GM21529 (cell line): Measurements from ENCODE around the gene COL25A1.
"Not testable (repeated sequence)": the region's sequence is repeated elsewhere in the genome, so short reads cannot be mapped to it uniquely, and the experiment has no call there.

Source experiments
- ATAC-seq: cut with Tn5 transposase; IDR thresholded peaks from one replicate; pipeline ENCODE4 v1.9.1; 2021; ENCODE audit not compliant: unreplicated experiment

Gene COL25A1

DNA sequence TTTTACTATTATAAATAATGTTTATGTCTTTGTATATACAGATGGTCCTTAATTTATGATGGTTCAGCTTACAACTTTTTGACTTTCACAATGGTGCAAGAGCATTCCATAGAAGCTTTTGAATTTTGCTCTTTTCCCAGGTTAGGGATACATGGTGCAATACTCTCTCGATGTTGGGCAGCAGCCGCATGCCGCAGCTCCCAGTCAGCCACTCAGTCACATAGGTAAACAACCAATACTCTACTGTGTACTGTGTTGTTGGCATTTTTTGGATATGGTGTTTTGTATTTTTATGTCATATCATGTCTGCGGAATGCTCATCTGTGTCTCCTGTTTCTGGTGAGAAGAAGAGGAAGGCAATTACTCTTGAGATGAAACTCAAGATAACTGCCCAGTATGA is 281.6 kb downstream of the COL25A1 start:
- no peak for ATAC-seq

DNA sequence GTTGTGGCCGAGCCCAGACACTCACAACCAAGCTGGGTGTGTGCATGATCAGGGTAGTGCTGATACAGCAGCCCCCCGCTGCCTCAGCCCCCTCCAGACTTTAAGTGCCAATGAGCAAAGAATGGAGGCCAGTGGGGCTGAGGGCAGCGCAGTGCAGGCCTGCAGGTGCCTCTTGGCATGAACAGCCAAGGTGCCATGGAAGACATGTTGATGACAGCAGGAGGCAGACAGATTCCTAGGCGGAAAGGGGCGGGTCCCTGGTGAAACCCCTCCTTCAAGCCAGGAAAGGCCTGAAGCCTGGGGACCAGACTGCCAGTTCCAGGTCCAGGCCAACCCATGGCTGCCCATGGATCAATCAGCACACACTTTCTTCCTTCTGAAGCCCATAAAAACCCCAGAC is 286.3 kb downstream of the COL25A1 start:
- ATAC-seq: no peak

DNA sequence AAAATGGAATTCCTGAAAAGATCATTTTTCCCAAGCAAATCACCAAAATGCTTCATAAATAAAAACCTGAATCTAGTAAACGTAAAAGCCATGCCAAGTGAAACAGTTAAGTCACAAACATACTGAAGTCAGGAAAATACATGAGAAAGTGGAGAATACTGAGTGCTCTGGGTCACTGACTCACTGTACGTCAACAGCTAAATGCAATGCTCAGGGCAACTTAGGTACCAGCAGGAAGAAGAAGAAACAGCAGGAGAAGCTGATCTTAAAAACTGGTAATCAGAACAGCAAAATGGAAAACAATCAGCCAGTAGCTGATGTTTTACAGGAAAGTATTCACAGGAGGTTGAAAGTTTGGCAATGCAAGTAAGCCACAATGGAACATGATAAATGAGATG is 287.0 kb downstream of the COL25A1 start:
- ATAC-seq: no peak

DNA sequence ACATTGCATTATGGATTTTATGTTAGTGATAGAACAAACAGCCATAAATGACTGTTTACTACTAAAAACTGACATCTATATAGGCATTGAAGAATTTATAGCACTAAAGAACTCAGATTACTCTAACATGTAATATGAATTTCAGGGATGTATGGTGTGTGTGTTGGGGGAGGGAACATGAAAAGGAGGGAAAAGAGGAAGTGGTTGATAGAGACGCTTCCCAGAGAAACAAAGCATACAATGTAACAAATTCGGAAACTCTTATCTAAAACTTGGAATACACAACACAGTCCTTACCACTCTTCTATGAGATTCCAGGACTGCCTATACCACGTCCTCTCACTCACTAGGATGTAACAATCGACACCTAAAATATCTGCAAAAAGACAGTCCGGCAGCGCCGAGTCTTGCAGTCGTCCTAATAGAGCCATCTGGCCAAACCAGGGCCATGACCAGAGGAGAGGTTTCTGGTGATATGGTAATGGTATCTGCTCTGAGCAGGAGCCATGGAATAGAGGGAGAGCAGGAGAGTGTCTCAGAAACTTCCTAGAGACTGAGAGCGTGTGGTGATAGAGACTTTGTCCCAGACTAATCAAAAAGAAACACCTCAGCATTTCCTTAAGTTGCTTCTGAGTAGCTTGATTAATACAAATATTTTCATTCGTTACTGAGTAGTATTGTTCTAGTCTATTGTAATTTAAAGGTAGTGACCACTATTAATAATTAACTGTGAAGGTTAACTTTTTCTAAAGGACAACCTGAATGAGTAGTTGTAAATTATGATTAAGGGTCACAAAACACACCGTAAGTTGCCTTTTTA is 287.7 kb downstream of the COL25A1 start:
- ATAC-seq: no peak

DNA sequence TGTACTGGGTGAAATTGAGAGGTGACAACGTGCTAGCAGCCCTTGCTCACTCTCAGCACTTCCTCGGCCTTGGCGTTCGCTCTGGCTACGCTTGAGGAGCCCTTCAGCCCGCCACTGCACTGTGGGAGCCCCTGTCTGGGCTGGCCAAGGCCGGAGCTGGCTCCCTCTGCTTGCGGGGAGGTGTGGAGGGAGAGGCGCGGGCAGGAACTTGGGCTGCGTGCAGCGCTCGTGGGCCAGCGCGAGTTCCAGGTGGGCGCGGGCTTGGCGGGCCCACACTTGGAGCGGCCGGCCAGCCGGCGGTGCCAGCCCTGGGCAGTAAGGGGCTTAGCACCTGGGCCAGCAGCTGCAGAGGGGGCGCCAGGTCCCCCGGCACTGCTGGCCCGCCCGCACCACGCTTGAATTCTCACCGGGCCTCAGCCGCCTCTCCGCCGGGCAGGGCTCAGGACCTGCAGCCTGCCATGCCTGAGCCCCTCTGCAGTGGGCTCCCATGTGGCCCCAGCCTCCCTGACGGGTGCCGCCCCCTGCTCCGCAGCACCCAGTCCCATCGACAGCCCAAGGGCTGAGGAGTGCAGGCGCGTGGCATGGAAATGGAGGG is 290.1 kb downstream of the COL25A1 start:
- no peak for ATAC-seq

DNA sequence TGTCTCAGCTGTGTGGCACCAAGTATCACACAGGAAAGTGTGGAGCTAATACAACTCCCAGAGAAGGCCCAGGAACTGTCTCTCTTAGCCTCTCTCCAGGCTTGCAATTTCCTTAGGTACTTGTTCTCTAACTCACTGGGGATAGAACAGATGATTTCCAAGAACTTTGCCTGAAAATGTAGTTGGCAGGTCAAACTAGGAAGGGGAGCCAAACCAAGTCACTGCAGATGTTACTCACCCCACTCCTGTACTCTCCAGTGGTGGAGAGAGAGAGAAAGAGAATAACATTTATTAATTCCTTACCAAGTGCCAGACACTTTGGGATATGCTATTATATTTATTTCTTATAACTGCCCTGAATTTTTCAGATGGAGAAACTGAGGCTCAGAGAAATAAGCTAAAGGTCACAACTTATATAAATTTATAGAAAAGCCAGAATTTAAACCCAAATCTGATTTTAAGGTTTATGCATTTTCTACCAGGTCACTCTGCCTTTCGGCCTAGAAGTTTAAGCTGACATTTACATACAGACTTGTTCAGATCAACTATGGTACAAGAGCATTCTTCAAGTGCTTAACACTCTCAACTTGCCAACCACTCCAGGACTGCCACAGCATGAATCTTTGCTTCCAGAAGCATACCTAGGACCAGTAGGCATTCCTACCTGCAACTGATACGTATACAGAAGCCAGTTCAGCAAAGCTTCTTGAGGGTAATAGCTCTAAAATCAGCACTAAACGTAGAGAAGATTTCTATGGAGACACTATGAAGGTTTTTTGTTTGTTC is 291.0 kb downstream of the COL25A1 start:
- no peak for ATAC-seq

DNA sequence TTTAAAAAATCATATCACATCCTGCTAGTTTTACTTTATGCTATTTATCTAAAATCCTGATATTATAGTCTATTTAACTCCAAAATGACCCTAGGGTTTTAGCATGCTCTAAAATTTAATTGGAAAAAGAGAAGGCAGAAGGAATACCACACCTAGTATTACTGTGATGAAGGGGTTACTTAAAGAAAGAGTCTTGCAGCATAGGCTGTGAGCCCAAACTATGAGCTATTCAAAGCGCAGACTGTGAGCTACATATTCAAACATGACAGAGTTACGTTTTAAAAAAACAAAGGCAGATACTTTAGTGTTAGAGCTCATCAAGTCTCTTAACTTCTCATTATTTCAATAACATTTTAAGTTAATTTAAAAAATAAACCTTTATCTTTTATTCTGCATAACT is 291.9 kb downstream of the COL25A1 start:
- no peak for ATAC-seq

DNA sequence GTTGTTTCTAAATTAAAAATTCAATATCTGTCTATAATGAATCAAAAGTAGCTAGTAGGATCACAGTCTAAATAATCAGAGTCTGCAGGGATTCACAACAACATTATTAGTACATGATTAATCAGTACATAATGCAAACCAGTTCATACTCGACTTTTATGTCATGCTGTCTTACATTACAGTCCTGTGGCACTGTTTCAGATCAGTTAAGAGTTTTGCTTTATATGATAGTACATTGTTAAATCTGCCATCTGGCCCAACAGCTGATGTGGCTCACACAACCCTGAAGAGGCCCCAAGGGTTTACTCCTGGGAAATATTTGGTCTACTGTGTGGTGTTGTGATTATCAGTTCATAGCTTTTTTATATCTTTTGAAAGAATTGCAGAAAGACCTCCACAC is 292.5 kb downstream of the COL25A1 start:
- no peak for ATAC-seq

DNA sequence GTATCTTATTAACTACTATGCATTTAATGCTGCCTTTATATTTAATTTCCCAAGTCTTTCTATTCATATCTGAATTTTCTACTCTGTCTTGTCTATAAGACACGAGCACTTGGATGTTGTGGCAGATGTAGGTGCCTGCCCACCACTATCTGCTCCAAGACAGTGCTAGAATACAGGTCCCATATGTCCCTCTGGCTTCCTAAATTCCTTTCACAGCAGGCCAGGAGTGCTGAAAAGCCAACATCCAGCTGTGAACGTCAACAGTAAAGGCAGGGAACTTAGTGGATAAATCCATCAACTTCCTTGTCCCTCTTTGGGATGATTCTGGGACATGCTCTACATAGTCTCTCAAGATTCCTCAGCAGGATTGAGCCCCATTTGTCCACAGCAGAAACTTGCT is 294.5 kb downstream of the COL25A1 start:
- no peak for ATAC-seq

DNA sequence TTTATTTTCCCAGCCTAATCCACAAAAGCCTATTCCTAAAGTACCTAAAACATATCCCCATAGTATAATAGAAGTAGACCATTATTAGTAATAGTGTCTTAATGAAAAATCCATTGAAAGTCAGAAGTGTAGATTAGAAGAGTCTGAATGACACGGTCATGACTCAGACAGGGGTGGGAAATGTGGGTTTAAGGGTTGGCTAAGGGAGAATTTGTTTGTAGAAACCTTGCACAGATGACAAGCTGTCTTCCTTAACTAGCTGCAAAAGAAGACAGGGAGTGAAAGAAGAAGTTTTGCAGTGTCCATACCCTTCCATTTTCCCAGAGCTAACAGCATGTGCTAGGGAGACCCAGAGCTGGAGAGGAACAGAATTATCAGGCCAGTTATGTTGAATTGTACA is 296.9 kb downstream of the COL25A1 start:
- ATAC-seq: no peak

DNA sequence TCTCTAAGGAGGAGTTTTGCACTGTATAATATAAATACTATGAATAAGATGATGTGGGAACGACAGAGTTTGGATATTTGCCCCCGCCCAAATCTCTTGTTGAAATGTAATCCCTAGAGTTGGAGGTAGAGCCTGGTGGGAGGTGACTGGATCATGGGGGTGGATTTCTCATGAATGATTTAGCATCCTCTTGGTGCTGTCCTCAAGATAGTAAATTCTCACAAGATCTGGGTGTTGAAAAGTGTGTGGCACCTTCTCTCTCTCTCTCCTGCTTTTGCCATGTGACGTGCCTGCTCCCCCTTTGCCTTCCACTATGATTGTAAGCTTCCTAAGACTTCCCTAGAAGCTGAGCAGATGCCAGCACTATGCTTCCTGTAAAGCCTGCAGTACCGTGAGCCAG is 298.0 kb downstream of the COL25A1 start:
- ATAC-seq: no peak

DNA sequence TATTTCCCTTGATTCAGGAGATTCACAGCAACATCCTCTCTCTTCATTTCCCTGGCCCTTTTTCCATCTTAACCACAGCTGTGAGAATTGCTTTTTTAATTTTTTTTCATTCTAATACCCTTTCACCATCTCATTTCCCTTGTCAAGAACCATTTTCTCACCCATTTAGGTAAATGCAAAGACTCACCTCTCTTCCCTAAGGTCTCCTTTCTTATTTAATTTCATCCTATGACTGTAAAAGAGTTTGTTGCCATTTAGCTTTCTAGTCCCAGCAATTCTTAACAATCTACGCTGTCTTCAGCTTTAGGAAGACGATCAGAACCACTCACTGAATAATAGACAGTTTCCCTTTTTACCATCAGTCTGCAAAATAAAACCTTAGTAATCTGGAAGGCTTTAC is 298.5 kb downstream of the COL25A1 start:
- no peak for ATAC-seq

DNA sequence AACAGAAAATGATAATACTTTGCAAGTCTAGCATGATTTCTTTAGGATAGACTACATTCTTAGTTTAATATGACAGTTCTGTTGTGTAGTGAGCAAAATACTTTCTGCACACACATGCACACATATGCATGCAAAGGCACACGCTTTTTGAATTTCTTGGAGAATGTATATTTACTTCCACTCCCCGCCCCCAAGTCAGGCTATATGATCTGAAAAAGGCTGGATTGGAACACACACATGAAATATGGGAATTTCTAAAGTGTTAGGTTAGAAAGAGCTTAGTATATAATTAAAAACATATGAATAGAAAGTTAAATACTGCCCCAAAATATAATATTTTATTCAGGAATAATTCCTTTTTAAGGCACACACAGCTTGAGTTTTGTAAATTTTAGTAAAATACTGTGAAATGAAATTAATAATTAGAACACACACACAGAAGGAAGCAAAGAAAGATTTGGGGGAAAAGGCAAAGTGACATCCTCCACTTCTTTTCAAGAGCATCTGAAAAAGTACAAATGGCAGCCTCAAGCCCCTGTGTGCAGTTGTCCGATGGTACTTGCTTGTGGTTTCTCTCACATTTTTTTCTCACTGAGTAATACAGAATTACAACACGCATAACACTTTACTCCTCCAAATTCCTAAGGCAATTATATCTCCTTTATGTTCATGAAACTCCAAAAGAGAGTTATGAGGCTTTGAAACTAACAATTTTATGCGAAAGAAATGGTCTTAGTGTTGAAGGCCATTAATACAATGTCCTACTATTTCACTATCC is 310.7 kb downstream of the COL25A1 start:
- ATAC-seq: no peak

DNA sequence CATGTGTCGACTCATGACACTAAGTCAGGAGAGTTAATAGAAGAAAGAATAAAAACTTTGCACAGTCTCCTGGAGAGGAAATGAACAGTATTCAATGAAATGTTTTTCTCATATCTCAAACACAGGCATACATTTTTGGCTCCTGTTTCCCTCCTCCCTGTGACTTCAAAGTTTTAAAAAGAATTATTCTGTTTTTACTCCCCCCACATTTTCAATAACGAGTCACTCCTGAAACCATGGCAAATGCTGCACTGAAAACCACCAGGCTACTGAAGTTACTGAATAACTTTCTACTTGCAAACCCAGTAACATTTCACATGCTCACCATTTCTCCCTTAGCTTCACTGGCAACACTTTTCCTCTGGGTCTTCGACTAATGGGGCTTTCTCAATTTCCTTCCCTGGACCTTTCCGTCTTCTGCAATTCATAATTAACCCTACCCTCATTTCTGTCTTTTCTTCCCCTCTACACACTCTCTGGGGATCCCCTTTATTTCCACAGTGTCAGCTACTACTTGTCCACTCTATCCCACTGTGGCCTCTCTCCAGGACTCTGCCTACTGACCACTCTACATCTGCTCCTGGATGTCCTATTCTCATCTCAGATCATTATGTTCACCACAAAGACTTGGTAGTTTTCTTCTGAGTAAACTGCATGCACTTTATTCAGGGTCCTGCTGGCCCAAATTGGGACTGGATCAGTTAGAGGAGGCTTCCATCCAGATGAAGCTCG is 313.8 kb downstream of the COL25A1 start:
- peak; percentile 55 for ATAC-seq

DNA sequence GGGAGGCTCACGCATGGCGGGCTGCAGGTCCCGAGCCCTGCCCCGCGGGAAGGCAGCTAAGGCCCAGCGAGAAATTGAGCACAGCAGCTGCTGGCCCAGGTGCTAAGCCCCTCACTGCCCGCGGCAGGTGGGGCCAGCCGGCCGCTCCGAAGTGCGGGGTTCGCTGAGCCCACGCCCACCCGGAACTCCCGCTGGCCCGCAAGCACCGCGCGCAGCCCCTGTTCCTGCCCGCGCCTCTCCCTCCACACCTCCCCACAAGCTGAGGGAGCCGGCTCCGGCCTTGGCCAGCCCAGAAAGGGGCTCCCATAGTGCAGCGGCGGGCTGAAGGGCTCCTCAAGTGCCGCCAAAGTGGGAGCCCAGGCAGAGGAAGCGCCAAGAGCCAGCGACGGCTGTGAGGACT is 318.0 kb downstream of the COL25A1 start:
- ATAC-seq: not testable (repeated sequence)

DNA sequence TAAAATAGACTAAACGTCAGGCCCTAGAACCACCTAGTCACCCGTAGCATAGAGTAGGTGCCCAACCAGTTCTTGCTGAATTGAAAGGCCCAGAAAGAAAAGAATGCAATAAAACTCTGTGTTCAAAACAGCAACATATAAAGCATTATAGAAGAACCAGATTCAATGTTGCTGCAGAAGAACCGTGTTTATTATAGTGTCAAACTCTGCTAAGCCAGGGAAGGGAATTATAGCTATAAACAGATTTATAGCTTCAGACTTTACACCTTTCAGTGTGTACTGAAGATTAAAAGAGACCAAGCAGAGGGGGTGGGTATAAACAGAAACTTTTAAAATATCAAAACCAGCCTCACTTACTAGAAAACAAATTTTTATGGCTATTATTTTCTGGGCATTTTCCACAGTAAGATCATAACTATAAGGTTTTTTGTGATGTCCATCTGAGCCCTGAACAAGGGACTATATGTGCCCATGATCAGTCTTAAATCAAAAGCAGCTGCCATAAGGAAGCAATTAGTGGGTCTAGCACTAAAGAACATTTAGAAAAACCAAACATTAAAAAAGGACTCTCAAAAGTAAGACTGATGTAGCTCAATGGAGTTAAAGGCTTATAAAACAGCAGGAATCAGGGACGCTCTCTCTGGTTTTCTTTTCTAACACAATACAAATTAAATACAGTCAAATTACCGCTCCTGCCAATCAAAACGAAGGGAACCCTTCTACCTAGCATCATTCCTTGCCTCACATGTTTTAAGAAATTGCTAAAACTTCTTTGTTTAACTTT is 319.9 kb downstream of the COL25A1 start:
- ATAC-seq: no peak

DNA sequence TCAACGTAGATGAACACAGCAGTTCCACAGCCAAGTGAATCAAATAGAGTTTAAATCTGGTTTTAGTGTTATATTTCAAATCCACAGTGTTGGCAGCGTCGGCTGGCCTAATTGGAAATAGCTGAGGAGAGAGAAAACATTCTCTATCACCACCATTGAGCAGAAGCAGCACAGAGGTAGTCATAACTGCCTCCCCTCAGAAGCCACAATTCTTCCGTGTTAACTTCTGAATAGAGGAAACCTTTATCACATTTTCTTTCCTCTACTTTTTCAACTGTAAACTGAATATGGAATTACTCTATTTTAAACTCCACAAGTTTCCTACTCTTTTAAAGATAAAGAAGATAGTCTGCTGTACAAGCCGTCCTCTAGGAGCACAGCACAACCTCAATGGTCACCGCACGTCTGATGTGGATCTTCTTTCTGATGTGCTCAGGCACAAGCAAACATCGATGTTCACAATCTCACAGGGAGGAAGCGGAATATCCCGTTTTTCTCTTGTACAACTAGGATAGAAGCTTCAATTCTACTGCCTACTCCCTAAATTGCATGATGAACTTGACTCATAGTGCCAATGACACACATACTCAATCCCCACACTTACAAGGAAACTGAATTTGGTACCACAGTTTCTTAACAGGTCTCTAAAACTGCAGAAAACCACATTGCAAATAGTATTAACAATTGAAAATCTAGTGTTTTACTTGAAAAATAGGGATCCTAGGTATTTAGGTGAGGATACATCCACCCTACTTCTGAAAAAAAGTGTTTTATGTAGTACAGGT is 321.8 kb downstream of the COL25A1 start:
- ATAC-seq: no peak

DNA sequence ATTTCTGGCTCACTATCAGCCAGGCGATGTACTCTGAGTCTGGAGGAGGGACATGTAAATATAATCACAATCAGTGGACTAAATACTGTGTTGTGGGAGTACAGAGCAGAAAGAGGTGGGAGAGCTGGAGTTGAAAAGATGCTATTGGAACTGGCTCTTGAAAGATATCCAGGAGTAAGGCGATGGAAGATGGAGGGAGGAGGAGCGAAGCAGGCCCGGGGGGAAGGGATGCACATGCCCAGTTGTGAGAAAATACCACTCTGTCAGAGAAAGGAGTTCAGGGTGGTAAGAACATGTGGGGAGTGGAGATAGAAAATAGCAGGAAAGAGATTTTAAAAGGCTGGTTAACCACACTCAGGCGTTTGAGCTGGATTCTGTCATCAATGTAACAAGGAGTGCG is 322.7 kb downstream of the COL25A1 start:
- no peak for ATAC-seq

DNA sequence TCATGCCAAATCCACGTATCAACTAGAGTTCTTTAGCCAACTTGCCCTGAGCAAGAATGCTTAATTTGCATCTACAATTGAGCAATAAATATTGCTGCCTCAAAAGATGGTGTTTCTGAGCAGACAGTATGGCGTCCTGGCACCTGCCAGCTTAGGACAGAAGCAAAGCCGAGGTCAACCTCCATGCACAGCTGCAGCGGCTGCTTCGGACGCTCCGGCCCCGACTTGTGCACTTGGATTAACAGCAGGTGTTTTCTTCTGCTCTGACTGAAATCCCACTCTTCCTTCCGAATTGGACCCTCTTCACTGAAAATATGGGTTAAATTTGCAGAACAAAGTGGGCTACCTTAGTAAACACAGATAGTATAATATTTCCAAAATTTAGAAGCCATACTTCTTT is 324.4 kb downstream of the COL25A1 start:
- ATAC-seq: no peak
